OCI-LY7 (cell line): Measurements from ENCODE around the gene CHADL. TPM values are rescaled to one million over a fixed set of nuclear protein-coding genes. Genes with fewer than 3 reads are reported as not detected.

ENCODE experiments used
- BruUV-seq: library from RNA; stranded (reverse); fragments of 400-500 nt; replicated peaks from 2 replicates; lab custom pipeline; 2021; lab: Mats Ljungman, UMichigan
- CTCF ChIA-PET: fragments of 300-600 bp; sonication (Branson Sonifier 250); formaldehyde crosslinking; loops from one replicate; lab custom pipeline; 2022; ENCODE audit warnings: antibody characterized with exemption; ENCODE audit not compliant: unreplicated experiment; lab: Charles Lee
- POLR2A ChIA-PET: fragments of 300-600 bp; sonication (Branson Sonifier 250); formaldehyde crosslinking; loops from one replicate; lab custom pipeline; 2022; ENCODE audit warnings: antibody characterized with exemption; lab: Charles Lee
- DNase-seq: peaks from one replicate; pipeline ENCODE4 v3.0.0-alpha.2; 2015; ENCODE audit warnings: low spot score
- H2AFZ ChIP-seq: fragments of 200-600 bp; sonication (generic), shearing (Covaris generic); 2 replicates; pipeline ENCODE4 v1.6.1; 2014; ENCODE audit warnings: mild to moderate bottlenecking, antibody characterized with exemption, low read length, moderate library complexity
- H3K27ac ChIP-seq: fragments of 200-600 bp; sonication (generic); 2 replicates; pipeline ENCODE4 v1.5.1; 2014; ENCODE audit warnings: mixed run types, low read depth, mild to moderate bottlenecking, moderate library complexity, low read length, inconsistent platforms; ENCODE audit not compliant: poor library complexity, severe bottlenecking
- H3K36me3 ChIP-seq: fragments of 200-600 bp; sonication (generic); 2 replicates; pipeline ENCODE4 v1.6.1; 2014; ENCODE audit warnings: mild to moderate bottlenecking, antibody characterized with exemption, low read length, moderate library complexity, mixed read lengths; ENCODE audit not compliant: insufficient read depth
- H3K4me1 ChIP-seq: fragments of 200-600 bp; sonication (generic); 2 replicates; pipeline ENCODE4 v1.5.1; 2014; ENCODE audit warnings: mild to moderate bottlenecking, low read length; ENCODE audit not compliant: insufficient read depth, poor library complexity, severe bottlenecking
- H3K4me2 ChIP-seq: fragments of 200-600 bp; sonication (generic); 2 replicates; pipeline ENCODE4 v1.6.1; 2014; ENCODE audit warnings: mild to moderate bottlenecking, low read length
- H3K4me3 ChIP-seq: fragments of 200-600 bp; sonication (generic); 2 replicates; pipeline ENCODE4 v1.5.1; 2014; ENCODE audit warnings: mild to moderate bottlenecking, low read depth, low read length; ENCODE audit not compliant: poor library complexity, severe bottlenecking
- H3K79me2 ChIP-seq: fragments of 200-600 bp; sonication (generic); 2 replicates; pipeline ENCODE4 v1.6.1; 2016; ENCODE audit warnings: low read depth, mild to moderate bottlenecking, low read length, moderate library complexity, mixed read lengths; ENCODE audit not compliant: insufficient read depth
- H3K9me2 ChIP-seq: fragments of 200-600 bp; sonication (generic); 2 replicates; pipeline ENCODE4 v1.6.1; 2016; ENCODE audit warnings: mild to moderate bottlenecking, low read length, mixed read lengths; ENCODE audit not compliant: insufficient read depth
- H3K9me3 ChIP-seq: fragments of 200-600 bp; sonication (generic); 2 replicates; pipeline ENCODE4 v1.6.1; 2014; ENCODE audit warnings: mild to moderate bottlenecking, mixed run types, low read length, mixed read lengths
- H4K20me1 ChIP-seq: fragments of 200-600 bp; sonication (generic); 2 replicates; pipeline ENCODE4 v1.6.1; 2014; ENCODE audit warnings: mild to moderate bottlenecking, antibody characterized with exemption, low read length, moderate library complexity, mixed read lengths; ENCODE audit not compliant: insufficient read depth
- CTCF ChIP-seq: fragments of 200-600 bp; sonication (generic); conservative IDR thresholded peaks from 2 replicates; pipeline ENCODE4 v1.5.1; 2014; ENCODE audit warnings: mild to moderate bottlenecking, antibody characterized with exemption, low read length, moderate library complexity, mixed read lengths
- EZH2phosphoT487 ChIP-seq: fragments of 200-600 bp; sonication (generic); IDR thresholded peaks from 2 replicates; pipeline ENCODE4 v1.6.1; 2018; ENCODE audit warnings: low read depth, borderline replicate concordance, mild to moderate bottlenecking, mixed run types, antibody characterized with exemption, low read length, moderate library complexity, mixed read lengths
- intact Hi-C: fragments of 100-400 bp; cut with micrococcal nuclease; formaldehyde crosslinking; loops from one replicate; pipeline ENCODE4 v1.10.0; 2022; ENCODE audit not compliant: unreplicated experiment
- total RNA-seq, 2 experiments: library from RNA; depleted of rRNA in 1 of 2; stranded (reverse); fragments of >200 nt in 1 of 2; shearing (Covaris generic) in 1 of 2; gene quantifications; 2 replicates each; pipeline ENCODE4 v1.2.3, GENCODE V29; 2014 to 2022

The CHADL gene
- total RNA-seq, 2 experiments from 2014 or later = 0.42 to 0.60 TPM

GRCh38 chr22:41257696-41258095 lies 17.0 kb upstream of the CHADL start:
- Histone ChIP-seq H2AFZ (no peak overlapping the region), H3K79me2 (no peaks in the 10 kb centered on the region), H3K4me2 (no peak overlapping the region), H4K20me1 (no peaks in the 10 kb centered on the region), H3K4me3 (no peak overlapping the region), H3K9me2 (no peaks in the 10 kb centered on the region), H3K4me1 (no peaks in the 10 kb centered on the region), H3K27ac (no peak overlapping the region), H3K9me3 (no peaks in the 10 kb centered on the region), H3K36me3 (peaks cover 99% of the 10 kb centered on the region)
- CTCF ChIA-PET = no interaction called here
- intact Hi-C loops = no loop called here
- POLR2A ChIA-PET = no interaction called here
- DNase-seq = no peak
- TF ChIP-seq EZH2phosphoT487 (no peak), CTCF (no peak)
- BruUV-seq = no TSS peak

GRCh38 chr22:41256254-41257253 lies 15.8 kb upstream of the CHADL start:
- Histone ChIP-seq H3K4me2 (no peak overlapping the region), H2AFZ (no peak overlapping the region), H4K20me1 (no peaks in the 10 kb centered on the region), H3K27ac (no peak overlapping the region), H3K79me2 (no peaks in the 10 kb centered on the region), H3K4me1 (no peaks in the 10 kb centered on the region), H3K36me3 (peaks cover 98% of the 10 kb centered on the region), H3K4me3 (no peak overlapping the region), H3K9me2 (no peaks in the 10 kb centered on the region), H3K9me3 (no peaks in the 10 kb centered on the region)
- TF ChIP-seq CTCF (no peak), EZH2phosphoT487 (no peak)
- ChIA-PET CTCF (no interaction called here), POLR2A (no interaction called here)
- DNase-seq = no peak
- BruUV-seq = no TSS peak
- intact Hi-C loops = no loop called here

GRCh38 chr22:41254230-41254629 lies 13.5 kb upstream of the CHADL start:
- Histone ChIP-seq H4K20me1 (no peaks in the 10 kb centered on the region), H3K36me3 (peaks cover 99% of the 10 kb centered on the region), H3K9me2 (no peaks in the 10 kb centered on the region), H3K9me3 (no peaks in the 10 kb centered on the region), H3K79me2 (no peaks in the 10 kb centered on the region), H3K4me3 (no peak overlapping the region), H3K4me2 (no peak overlapping the region), H2AFZ (no peak overlapping the region), H3K27ac (no peak overlapping the region), H3K4me1 (no peaks in the 10 kb centered on the region)
- TF ChIP-seq CTCF = no peak
- TF ChIP-seq EZH2phosphoT487 = no peak
- ChIA-PET POLR2A (no interaction called here), CTCF (no interaction called here)
- no TSS peak for BruUV-seq
- no peak for DNase-seq
- intact Hi-C loops = no loop called here
